HG02588 (cell line): ENCODE results near the gene TUBE1.

Experiments used
- ATAC-seq: cut with Tn5 transposase; IDR thresholded peaks from one replicate; pipeline ENCODE4 v1.9.1; 2021; ENCODE audit warnings: mild to moderate bottlenecking, moderate library complexity; ENCODE audit not compliant: unreplicated experiment

The TUBE1 gene

DNA sequence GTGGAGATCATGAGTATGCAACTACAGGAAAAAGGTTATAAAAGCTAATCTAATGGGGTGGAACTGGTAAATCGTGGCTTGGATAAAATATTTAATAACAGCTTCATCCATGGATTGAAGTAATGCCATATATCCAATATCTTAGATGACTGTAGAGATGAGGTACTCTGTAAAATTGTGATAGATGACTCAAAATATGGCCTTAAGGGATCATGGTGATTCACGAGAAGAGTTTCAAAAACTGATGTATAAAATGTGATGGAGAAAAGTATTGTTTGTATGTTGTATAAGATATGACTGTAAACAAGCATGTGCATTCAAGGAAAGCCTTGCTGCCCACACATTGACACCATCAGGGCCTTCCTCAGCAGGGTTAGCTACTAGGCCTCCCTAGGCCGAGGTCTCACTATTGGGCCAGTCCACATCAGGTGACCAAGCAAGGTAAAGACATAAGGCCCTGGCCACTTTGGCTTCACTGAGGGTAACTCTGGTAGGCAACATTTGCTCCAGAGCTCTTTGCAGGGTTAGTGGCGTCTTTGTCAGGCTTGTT lies 51.1 kb downstream of the TUBE1 start:
- ATAC-seq: no peak

DNA sequence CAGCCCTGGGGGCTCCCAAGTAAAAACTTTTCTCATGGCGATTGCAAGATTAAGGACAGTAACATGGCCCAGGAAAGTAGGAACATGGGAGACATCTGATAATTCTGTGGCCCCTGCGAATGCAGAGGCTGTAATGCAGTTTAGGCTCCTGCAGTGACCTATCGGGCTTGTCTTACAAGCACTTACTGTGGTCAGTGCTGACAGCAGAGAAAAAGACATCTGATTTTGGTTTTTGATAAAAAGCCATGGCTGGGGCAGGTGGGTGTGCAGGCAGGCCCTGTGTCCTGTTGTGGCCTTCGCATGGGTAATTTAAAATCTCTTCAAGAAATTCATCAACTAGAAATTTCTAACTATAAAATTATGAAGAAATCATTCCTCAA lies 52.7 kb downstream of the TUBE1 start:
- ATAC-seq: no peak

DNA sequence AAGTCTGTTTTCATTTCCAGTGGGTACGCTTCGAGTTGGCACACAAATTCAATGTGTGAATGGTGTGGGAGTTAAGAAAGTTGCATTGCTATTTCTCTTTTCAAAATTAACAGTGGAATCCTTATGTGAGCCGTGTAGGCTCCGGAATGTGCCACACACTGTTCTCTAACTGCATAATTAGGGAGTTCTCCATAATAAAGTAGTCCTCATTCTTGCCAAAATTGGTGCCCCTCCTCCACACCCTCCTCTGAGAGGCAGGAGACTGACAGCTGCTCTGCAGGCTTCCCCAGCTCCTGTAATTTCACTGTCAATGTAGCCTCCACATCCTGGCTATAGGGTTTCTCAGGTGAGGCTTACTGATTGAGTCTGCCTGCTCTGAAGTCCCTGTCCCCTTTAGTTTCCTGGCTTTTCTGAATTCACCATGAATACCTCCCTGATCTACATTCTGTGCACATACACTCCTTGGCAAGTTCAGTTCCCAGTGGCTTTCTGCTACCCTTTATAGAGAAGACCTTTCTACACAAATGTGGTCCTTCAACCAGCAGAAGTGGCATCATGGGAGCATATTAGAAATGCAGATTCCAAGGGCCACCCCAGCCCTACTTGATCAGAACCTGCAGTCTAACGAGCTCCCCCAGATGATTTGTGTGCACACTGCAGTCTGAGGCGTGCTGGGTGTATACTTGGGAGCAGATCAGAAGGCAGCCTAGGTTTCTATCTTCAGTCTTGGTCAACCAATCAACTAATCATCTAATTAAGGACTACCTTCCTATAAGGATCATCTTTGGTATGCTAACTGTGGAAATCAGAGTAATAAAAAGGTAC lies 53.3 kb downstream of the TUBE1 start:
- ATAC-seq: no peak

DNA sequence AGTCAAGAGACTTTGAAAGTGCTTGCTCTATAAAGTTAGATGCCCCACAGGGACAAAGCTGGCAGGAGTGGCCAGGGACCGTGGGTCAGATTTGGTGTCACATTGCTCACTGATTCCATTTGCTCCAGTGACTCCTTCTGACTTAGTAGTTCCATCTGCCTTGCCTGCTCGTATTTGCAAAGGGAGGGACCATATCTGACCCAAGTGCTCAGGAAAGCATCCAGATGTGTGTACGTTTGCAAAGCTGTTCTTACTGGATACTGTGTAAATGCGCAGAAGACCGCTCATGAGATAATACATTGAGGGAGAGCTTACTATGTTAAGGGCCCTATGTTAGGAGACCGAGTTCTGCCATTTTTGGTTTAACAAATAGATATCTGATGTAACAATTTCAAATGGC lies 54.6 kb downstream of the TUBE1 start:
- no peak for ATAC-seq

DNA sequence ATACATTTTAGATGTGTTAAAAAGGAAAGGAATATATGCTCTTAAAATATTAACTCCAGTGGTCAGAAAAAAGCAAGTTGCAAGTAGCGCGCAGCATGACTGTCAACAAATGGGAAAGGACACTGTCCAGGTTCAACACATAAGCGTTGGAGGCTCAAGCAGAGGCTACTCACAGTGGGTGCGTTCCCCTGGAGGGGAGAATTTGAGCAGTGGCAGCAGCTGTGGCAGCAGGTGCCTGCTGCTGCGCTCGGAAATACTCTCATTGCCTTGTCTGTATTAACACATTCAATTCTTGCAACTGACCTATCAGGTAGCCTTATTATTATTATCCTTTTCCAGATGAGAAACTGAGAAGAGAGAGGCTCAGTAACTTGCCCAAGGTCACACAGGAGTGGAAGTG lies 55.3 kb downstream of the TUBE1 start:
- ATAC-seq: no peak

DNA sequence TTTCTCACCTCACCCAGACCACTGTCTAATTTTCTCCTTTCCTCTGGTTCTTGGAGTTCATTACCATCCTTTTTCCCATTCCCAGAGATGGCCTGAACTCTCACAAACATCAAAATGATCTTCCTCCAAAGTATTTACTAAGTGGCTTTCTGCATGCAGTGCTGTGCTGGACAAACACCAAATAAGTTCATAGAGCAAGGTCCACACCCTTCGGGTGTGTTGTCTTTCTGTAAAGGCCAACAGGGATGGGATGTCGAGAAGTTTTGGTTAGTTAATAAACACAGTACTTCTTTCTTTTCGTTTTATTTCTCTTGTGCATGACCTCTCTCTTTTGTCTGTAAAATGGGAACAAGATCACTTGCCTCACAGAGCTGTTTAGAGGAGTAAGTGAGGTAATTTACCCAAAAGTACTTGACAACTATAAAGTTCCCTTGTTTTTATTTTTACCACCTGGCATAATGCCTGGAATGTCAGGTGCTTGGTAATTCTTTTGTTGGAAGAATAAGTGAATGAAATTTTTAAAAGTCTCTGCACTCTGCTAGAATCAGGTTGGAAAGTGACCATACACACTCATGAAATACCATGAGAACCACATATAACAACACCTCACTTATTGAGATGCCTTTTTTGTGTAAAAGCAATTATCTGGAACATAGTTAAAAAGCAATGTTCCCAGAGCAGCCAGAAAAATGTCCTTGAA lies 56.2 kb downstream of the TUBE1 start:
- no peak for ATAC-seq

DNA sequence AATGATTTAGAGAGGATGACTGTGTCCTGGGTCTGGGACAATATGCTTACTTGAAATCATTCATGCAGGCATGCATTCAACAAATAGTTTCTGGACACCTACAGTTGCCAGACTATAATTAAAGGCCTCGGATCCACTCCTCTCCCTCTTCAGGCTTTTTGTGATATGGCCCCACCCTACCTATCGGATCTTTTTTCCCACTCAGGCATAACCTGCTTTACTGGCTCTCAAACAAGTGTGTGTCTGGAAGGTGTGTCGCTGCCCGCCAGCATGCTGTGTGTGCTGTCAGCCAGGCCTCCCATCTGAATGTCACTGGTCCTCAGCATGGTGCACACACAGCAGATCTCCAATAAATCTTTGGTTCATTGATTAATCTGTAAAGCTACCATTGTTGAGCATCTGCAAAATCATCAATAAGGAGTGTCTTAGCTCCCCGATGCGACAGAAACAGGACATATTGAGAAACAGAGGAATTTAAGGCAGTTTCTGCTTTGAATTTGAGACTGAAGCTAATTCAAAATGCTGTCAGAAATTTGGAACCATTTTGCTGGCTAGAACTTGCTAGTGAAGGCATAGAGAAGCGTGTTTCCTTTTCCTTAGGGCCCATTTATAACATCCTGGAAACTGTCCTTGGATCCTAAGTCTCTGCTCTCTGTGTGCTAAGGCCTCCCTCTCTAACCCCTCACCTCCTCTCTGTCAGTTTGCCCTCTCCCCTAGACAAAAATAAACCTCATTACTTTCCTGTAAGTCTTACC lies 56.9 kb downstream of the TUBE1 start:
- ATAC-seq: no peak

DNA sequence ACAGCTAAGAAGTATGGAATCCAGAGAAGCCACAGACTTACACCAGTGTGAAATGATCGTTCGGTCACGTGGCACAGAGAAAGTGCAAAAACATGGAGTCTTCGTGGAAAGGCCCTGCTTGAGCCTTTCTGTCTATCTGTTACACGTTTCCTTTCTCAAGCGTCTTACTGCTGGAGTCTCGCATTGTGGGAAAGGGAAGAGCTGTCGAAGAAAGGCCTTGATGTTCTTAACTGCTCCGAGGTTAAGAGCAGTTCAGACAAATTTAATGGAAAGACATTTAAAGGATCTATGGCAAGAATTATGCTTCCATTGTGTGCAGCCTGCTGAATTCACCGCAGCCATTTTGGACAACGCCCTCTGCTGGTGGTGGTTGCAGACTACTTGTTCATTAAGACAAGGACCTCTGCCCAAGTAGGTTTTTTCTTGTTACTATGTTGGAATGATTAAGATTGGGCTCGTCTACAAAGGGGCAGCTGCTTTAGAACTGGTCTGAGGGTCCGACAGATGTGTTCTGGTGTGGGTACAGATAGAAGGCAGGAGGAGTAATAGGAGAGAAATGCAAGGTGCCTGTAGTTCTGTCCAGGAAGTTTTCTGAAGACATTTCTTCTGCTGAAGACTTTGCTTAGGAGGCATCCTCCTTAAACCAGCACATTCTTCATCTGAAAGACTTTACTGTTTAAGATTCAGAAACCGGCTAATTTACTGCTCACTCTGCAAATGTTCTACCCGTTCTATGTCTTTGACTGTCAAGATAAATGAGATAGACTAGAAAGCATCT lies 58.0 kb downstream of the TUBE1 start:
- no peak for ATAC-seq

DNA sequence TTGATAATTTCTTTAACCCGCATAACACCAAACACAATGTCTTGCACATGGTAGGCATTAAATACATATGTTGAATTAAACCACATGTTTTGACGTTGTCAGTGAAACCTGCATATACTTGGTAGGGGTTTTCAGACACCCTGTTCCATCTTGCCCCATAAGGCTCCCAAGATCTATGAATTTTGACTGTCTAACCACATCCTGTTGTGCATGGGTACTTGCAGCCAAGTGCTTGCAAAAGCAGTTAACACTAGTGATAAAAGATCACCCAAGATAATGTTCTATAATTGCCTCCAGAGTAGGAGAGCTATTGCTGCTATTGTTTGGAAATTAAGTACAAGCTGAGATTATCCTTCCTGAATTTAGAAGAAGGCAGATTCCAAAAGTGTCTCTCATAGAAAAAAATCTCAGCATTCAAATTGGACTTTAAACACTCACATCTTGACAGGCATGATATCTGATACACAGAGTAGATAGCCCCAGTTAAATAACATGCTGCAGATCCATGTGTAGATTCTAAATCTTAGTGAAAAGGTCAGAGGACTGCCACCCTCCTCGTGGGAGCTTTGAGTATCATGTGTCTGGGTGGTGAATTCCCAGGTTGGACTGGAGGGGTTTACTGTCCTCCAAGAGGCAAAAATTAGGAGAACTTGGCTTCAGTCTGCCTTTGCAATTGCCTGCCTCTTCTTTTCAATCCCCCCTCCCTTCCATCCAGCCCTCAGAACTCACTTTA lies 59.2 kb downstream of the TUBE1 start:
- peak; percentile 59 for ATAC-seq

DNA sequence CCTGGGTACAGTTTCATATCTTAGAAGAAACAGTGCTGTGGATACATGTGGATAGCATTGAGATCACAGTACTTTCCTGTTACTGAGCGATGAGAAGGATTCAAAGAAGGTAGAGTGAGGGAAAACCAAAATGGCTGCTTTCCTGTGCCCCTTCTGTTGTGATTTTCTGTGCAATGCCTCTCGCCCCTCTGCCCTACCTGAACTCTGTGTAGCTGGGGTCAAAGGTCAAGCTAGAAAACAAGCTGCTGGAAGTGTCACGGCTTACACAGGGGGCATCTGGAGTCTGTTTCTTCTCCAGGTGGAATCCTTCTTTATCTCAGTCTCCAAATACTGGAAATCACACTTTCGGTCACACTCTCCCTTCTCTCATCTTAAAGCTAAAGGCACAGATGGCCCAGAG lies 60.3 kb downstream of the TUBE1 start:
- no peak for ATAC-seq

DNA sequence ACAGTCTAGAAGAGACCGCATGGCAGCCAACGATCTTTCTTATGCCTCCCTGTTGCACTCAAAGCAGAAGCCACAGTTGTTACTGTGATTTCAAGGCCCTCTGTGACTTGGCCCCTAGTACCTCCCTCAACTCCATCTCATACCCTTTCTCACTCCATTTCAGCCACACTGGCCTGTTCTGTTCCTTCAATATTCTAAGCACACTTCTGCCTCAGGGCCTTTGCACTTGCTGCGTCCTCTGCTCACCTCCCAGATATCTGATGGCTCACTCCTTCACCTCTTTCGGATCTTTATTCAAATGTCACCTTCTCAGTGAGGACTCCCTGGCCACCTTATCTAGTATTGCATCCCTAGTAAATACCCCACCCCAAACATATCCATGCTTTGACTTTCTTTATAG lies 62.8 kb downstream of the TUBE1 start:
- no peak for ATAC-seq

DNA sequence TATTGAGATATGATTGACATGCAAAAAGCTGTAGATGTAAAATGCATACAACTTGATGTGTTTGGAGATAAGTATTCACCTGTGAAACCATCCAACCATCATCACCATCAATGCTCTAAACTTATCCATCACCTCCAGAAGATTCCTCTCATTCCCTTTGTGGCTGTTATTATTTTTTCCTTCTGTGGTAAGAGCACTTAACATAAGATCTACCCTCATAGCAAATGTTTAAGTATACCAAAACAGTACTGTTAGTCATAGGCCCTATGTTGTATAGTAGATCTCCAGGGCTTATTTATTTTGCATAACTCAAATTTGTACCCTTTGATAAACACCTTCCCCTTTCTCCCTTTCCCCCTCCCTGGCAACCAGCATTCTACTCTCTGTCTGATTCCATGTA lies 64.5 kb downstream of the TUBE1 start:
- no peak for ATAC-seq

DNA sequence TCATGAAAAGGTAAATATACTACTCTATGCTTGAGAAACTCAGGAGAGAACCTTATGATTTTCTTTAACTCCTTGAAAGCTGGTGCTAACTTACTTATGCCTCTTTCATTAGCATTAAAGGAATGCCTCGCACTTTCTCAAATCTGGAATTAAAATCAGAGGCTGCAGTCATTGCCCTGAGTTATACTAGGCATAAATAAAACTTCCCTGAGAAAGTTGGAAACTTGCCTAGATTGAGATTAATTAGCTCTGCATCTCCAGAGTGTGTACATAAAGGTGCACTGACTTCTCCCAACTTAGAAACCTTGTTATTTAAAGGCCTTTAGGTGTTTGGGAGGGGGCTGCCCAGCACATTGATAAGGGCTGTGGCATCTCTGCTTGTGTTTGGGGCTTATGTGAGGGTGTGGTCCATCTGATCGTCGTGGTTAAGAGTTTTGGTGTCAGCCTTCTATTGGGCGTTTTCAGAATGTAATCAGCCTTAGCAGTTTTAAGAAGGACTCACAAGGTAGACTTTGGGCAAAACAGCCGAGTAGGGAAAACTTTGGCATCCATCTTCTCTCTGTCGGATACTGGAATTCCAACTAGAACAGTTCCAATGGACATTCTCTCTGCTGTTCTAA lies 65.5 kb downstream of the TUBE1 start:
- ATAC-seq: no peak
